ENCODE measurements around the gene METTL24.

DNA sequence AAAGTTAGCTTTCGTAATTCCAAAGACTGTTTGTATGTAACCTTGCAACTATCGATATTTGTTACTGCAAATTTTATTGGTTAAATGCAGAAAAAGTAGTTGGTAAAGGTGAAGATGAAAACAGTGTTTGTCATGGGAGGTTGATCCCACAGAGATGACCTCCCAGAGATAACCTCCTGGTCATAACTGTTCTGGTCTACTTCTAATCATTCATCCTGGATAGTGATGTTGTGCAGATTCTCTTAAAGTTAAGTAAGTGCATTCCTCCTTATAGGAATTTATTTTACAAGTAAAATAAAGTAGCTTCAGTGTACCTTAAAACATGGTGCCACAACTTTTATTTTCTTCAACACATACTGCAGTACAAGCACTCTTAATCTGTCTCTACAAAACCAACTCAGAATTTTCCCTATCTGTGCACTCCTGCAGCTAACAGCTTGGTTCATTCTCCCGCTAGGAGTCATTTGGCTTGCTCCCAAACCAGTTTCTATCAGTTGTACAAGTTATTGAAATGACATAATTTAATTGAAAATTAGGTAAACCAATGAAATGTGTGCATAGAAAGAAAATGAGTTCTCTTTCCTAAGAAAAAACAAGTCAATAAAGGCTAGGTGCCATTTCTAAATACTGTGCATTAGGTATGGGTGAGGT lies 19.2 kb downstream of the METTL24 start:
- TF ChIP-seq POLR2A (IDR thresholded peaks at IDR 0.05) (no peak), POLR2AphosphoS5 (IDR thresholded peaks at IDR 0.05) (no peak)
- TF ChIP-seq, protein P1, sequence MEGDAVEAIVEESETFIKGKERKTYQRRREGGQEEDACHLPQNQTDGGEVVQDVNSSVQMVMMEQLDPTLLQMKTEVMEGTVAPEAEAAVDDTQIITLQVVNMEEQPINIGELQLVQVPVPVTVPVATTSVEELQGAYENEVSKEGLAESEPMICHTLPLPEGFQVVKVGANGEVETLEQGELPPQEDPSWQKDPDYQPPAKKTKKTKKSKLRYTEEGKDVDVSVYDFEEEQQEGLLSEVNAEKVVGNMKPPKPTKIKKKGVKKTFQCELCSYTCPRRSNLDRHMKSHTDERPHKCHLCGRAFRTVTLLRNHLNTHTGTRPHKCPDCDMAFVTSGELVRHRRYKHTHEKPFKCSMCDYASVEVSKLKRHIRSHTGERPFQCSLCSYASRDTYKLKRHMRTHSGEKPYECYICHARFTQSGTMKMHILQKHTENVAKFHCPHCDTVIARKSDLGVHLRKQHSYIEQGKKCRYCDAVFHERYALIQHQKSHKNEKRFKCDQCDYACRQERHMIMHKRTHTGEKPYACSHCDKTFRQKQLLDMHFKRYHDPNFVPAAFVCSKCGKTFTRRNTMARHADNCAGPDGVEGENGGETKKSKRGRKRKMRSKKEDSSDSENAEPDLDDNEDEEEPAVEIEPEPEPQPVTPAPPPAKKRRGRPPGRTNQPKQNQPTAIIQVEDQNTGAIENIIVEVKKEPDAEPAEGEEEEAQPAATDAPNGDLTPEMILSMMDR (IDR thresholded peaks at IDR 0.05): no peak

All from prostate gland (tissue), 2 donors.